Measurements from ENCODE around the gene DRC7. TPM values are rescaled to one million over a fixed set of nuclear protein-coding genes. Genes with fewer than 3 reads are reported as not detected.

Gene DRC7
- total RNA-seq, 1 donor from 2014 or later: 0.04 TPM

- Histone ChIP-seq H3K4me3 (ENCODE audit: low read depth, low read length) (no peak overlapping the region), H3K36me3 (ENCODE audit: control insufficient read depth, insufficient read depth, low read length) (peaks cover 4% of the 10 kb centered on the region), H3K27me3 (ENCODE audit: control insufficient read depth, insufficient read depth, low read length) (no peaks in the 10 kb centered on the region)
- TF ChIP-seq CTCF (IDR thresholded peaks at IDR 0.05; ENCODE audit: insufficient read depth, low read length, poor library complexity, severe bottlenecking): no peak
- DNase-seq (ENCODE audit: low read depth): no peak
Observed at GRCh38 chr16:57658130-57658877, 36.3 kb upstream of the DRC7 start.

- no peak for DNase-seq (ENCODE audit: low read depth)
- TF ChIP-seq CTCF (IDR thresholded peaks at IDR 0.05; ENCODE audit: insufficient read depth, low read length, poor library complexity, severe bottlenecking): no peak
- Histone ChIP-seq H3K36me3 (ENCODE audit: control insufficient read depth, insufficient read depth, low read length) (peaks cover 4% of the 10 kb centered on the region), H3K27me3 (ENCODE audit: control insufficient read depth, insufficient read depth, low read length) (no peaks in the 10 kb centered on the region), H3K4me3 (ENCODE audit: low read depth, low read length) (no peak overlapping the region)
Observed at GRCh38 chr16:57658878-57659674, 35.5 kb upstream of the DRC7 start.

GRCh38 chr16:57660715-57661463, 33.7 kb upstream of the DRC7 start:
- DNase-seq (ENCODE audit: low read depth): no peak
- Histone ChIP-seq H3K27me3 (ENCODE audit: control insufficient read depth, insufficient read depth, low read length) (no peaks in the 10 kb centered on the region), H3K36me3 (ENCODE audit: control insufficient read depth, insufficient read depth, low read length) (peaks cover 4% of the 10 kb centered on the region), H3K4me3 (ENCODE audit: low read depth, low read length) (no peak overlapping the region)
- no peak for TF ChIP-seq CTCF (IDR thresholded peaks at IDR 0.05; ENCODE audit: insufficient read depth, low read length, poor library complexity, severe bottlenecking)

- H3K36me3 ChIP-seq (ENCODE audit: control insufficient read depth, insufficient read depth, low read length): peaks cover 4% of the 10 kb centered on the region
- TF ChIP-seq CTCF (IDR thresholded peaks at IDR 0.05; ENCODE audit: insufficient read depth, low read length, poor library complexity, severe bottlenecking): no peak
- DNase-seq (ENCODE audit: low read depth): no peak
- H3K4me3 ChIP-seq (ENCODE audit: low read depth, low read length): no peak overlapping the region
- H3K27me3 ChIP-seq (ENCODE audit: control insufficient read depth, insufficient read depth, low read length): no peaks in the 10 kb centered on the region
Observed at GRCh38 chr16:57661510-57661909, 33.1 kb upstream of the DRC7 start.

GRCh38 chr16:57661936-57662906, 32.4 kb upstream of the DRC7 start:
- no peaks in the 10 kb centered on the region for H3K27me3 ChIP-seq (ENCODE audit: control insufficient read depth, insufficient read depth, low read length)
- no peak for TF ChIP-seq CTCF (IDR thresholded peaks at IDR 0.05; ENCODE audit: insufficient read depth, low read length, poor library complexity, severe bottlenecking)
- peaks cover 4% of the 10 kb centered on the region for H3K36me3 ChIP-seq (ENCODE audit: control insufficient read depth, insufficient read depth, low read length)
- no peak overlapping the region for H3K4me3 ChIP-seq (ENCODE audit: low read depth, low read length)
- no peak for DNase-seq (ENCODE audit: low read depth)

All from kidney epithelial cell (primary cell).